ENCODE results near the gene HECTD3. TPM values are rescaled to one million over a fixed set of nuclear protein-coding genes. Genes with fewer than 3 reads are reported as not detected.

HECTD3 gene
- total RNA-seq, 1 donor from 2014 or later: 44.3 TPM

DNA sequence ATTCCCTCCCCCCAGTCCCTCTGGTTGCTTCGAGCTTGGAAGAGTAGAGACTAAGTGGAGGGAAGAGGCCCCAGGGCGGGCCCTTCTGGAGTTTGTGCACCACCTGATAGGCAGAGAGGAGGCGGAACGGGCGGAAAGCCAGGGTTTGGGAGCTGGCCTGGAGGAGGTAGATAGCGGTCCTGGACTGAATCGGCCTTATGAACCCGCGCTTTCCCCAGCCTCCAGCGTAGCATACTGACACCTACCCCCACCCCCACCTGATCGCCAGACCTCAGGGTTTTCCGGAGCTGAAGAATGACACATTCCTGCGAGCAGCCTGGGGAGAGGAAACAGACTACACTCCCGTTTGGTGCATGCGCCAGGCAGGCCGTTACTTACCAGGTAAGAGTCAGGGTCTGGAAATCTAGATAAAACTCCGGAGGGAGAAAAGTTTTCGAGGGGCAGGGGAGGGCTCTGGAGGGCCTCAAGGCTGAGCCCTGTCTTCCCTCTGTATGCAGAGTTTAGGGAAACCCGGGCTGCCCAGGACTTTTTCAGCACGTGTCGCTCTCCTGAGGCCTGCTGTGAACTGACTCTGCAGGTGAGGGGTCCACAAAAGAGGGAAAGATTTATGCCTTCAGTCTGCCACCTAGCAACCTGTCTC lies 1.6 kb upstream of the HECTD3 start:
- Histone ChIP-seq H3K36me3 (ENCODE audit: control insufficient read depth, insufficient read depth, low read length) (peaks cover 2% of the 10 kb centered on the region), H3K27me3 (ENCODE audit: control insufficient read depth, insufficient read depth, low read length) (no peaks in the 10 kb centered on the region), H3K4me3 (ENCODE audit: low read depth, low read length) (peak overlapping the region; percentile 60)
- TF ChIP-seq, protein P1, sequence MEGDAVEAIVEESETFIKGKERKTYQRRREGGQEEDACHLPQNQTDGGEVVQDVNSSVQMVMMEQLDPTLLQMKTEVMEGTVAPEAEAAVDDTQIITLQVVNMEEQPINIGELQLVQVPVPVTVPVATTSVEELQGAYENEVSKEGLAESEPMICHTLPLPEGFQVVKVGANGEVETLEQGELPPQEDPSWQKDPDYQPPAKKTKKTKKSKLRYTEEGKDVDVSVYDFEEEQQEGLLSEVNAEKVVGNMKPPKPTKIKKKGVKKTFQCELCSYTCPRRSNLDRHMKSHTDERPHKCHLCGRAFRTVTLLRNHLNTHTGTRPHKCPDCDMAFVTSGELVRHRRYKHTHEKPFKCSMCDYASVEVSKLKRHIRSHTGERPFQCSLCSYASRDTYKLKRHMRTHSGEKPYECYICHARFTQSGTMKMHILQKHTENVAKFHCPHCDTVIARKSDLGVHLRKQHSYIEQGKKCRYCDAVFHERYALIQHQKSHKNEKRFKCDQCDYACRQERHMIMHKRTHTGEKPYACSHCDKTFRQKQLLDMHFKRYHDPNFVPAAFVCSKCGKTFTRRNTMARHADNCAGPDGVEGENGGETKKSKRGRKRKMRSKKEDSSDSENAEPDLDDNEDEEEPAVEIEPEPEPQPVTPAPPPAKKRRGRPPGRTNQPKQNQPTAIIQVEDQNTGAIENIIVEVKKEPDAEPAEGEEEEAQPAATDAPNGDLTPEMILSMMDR (IDR thresholded peaks at IDR 0.05; ENCODE audit: insufficient read depth, low read length, poor library complexity, severe bottlenecking): no peak
- DNase-seq (ENCODE audit: low read depth): peak; percentile 25

DNA sequence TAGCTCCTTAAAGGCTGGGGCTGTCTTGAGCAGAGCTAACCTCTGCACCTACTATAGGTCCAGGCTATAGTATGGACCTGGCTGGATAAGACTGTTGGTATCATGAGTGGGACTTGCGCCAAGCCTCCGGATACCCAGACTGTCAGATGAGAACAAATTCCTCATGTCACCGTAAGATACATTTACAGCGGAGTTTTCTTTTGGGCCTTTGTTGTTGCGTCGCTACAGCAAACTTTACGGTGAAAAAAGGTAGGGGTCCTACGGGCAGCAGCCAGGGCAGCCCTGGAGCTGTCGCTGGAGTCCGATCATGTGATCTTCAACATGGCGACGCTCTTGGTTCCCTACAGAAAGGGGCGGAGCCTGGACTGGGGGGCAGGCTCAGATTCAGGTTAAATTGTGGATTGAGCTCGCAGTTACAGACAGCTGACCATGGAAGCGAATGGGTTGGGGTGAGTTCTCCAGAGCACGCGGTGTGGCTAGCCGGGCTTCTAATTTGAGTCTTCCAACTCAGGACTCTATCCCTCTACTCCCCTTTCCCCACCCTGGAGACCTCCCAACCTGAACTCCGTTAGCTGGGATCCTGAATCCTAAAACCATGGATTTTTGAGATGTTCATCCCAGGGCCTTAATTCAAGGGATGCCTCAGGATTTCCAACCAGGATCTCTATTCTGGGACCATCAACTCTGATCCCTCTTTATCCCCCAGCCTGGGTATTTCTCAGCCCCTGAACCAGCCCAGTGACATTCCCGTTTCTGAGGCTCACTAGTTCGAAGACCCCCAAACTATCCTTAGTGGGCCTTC lies 914 bp upstream of the HECTD3 start, which contains the start of gene UROD:
Gene UROD, plus strand, starts transcription at position 418 of the 802 bp plus-strand sequence. Its CDS starts 12 bp downstream, at position 430.
- peak; percentile 85 for DNase-seq (ENCODE audit: low read depth)
- peak within 1 kb of the TSS; percentile 80 for H3K4me3 ChIP-seq (ENCODE audit: low read depth, low read length)
- H3K36me3 ChIP-seq (ENCODE audit: control insufficient read depth, insufficient read depth, low read length): peaks cover 2% of the 10 kb centered on the region
- H3K27me3 ChIP-seq (ENCODE audit: control insufficient read depth, insufficient read depth, low read length): no peaks in the 10 kb centered on the region
- TF ChIP-seq, protein P1 (IDR thresholded peaks at IDR 0.05; ENCODE audit: insufficient read depth, low read length, poor library complexity, severe bottlenecking): no peak

DNA sequence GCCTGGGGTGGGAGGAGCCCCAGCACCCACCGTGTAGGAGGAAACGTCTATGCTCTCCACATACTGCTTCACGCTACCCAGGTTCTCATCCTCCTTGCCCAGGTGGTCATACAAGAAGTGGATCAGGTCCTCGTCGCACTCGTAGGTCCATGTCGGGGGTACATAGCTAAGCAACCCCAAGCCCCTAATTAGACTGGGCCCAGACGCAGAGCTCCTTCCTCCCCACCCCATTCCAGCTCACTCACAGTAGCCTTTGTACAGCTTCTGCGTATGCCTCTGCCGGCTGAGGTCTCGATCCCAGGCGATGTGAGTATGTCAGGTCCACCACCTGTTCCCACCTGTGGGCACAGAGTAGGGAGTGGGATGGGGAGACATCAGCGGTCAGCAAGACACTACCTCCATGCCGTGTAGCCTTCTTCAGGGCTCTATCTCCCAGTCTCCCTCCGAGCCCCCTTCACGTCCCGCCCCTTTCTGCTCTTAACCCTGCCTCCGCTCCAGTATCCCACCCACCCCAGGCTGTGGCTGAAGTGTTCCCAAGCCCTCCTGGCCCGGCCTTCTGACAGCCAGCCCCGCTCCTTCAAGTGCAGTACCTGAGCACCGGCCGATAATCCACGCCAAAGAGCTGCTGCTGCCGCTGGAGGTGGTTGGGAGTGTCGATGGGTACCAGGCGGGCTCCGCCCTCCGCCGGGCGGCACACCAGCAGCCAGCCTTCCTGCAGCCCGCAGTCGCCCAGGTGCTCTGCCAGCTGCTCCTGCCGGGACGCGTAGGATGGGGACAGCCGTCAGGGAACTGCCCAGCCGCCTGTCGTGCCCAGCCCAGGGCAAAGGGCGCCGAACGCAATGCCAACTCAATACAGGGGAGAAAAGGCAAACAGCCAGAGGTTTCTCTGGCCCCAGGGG lies 919 bp downstream of the HECTD3 start:
- Histone ChIP-seq H3K36me3 (ENCODE audit: control insufficient read depth, insufficient read depth, low read length) (peaks cover 2% of the 10 kb centered on the region), H3K27me3 (ENCODE audit: control insufficient read depth, insufficient read depth, low read length) (no peaks in the 10 kb centered on the region), H3K4me3 (ENCODE audit: low read depth, low read length) (peak overlapping the region; percentile 80)
- TF ChIP-seq, protein P1 (IDR thresholded peaks at IDR 0.05; ENCODE audit: insufficient read depth, low read length, poor library complexity, severe bottlenecking): no peak
- no peak for DNase-seq (ENCODE audit: low read depth)

DNA sequence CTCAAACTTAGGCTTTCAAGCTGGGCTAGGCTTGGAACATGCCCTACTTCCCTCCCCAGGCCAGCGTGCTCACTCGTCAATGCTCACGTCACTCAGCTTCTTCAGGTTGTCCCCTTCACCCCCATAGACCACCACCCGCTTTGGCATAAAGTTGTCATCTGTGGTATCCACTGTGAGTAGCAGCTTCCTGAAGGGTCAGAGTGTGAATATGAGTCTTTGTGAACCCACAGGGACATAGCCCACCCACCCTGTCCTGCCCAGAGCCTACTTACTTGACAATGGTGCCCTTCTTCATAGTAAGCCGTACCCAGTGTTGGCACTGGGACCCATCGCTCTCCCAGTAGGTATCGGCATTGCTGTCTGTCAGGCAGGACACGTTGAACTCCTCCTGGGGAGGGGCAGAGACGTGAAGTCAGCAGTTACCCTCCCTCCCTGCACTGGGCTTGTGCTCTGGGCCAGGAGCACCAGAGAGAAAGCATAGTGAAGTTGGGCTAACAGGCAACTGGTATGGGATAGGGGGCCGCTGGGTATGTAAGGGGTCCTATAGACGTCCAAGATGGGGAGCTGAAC lies 1.7 kb downstream of the HECTD3 start:
- no peak for DNase-seq (ENCODE audit: low read depth)
- TF ChIP-seq, protein P1 (IDR thresholded peaks at IDR 0.05; ENCODE audit: insufficient read depth, low read length, poor library complexity, severe bottlenecking): no peak
- no peaks in the 10 kb centered on the region for H3K27me3 ChIP-seq (ENCODE audit: control insufficient read depth, insufficient read depth, low read length)
- no peak overlapping the region for H3K4me3 ChIP-seq (ENCODE audit: low read depth, low read length)
- no peaks in the 10 kb centered on the region for H3K36me3 ChIP-seq (ENCODE audit: control insufficient read depth, insufficient read depth, low read length)

DNA sequence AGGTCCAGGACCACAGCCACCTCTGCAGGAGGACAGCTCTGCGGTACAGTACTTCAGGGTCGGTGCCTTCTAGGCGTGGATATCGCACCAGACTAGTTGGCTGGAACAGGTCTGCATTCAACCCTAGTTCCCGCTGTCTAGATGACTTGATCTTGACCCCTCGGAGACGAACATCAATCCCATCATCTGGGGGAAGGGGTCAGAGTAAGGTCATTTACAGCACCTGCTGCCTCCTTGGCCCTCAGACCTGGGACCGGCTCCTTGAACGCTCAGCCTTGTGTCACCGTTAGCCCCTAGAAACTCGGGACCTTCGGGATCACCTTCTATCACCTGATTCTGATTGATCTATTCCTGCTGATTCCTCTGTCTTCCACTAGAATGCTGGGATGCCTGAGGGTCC lies 2.6 kb downstream of the HECTD3 start:
- Histone ChIP-seq H3K36me3 (ENCODE audit: control insufficient read depth, insufficient read depth, low read length) (no peaks in the 10 kb centered on the region), H3K4me3 (ENCODE audit: low read depth, low read length) (no peak overlapping the region), H3K27me3 (ENCODE audit: control insufficient read depth, insufficient read depth, low read length) (no peaks in the 10 kb centered on the region)
- DNase-seq (ENCODE audit: low read depth): no peak
- TF ChIP-seq, protein P1 (IDR thresholded peaks at IDR 0.05; ENCODE audit: insufficient read depth, low read length, poor library complexity, severe bottlenecking): no peak
